Adrenal gland (tissue), 12 donors: ENCODE results near the gene PHF23. TPM values are rescaled to one million over a fixed set of nuclear protein-coding genes. Genes with fewer than 3 reads are reported as not detected.
A peak's percentile ranks its signal among the peaks of the same experiment; 100 is the strongest.

Experiments
- DNase-seq, 7 donors: peaks; one replicate each; pipeline ENCODE4 v3.0.0-alpha.2; 2019 to 2020
- H3K27ac ChIP-seq, 5 donors: fragments of 200-600 bp; sonication (generic) in 4 of 5; 1 replicate in 3 of 5; 2 replicates in 2 of 5; pipeline versions ENCODE4 v1.5.1 to v1.8.0; 2016 to 2020; ENCODE audit warnings: mild to moderate bottlenecking in 1 of 5
- H3K27me3 ChIP-seq: fragments of 200-600 bp; 2 replicates; pipeline ENCODE4 v1.8.0; 2021
- H3K36me3 ChIP-seq, 2 donors: fragments of 200-600 bp; replicated peaks in 1 of 2; 1 replicate in 1 of 2; 2 replicates in 1 of 2; pipeline versions ENCODE4 v1.5.1 to v1.8.0; 2018 to 2022
- H3K4me1 ChIP-seq, 2 donors: fragments of 200-600 bp; replicated peaks in 1 of 2; 1 replicate in 1 of 2; 2 replicates in 1 of 2; pipeline versions ENCODE4 v1.5.1 to v1.8.0; 2018 to 2021
- H3K4me3 ChIP-seq, 4 donors: fragments of 200-600 bp; sonication (generic) in 3 of 4; one replicate each; pipeline ENCODE4 v1.5.1; 2016 to 2018
- H3K9me3 ChIP-seq, 3 donors: fragments of 200-600 bp; sonication (generic) in 1 of 3; replicated peaks in 1 of 3; 1 replicate in 2 of 3; 2 replicates in 1 of 3; pipeline versions ENCODE4 v1.5.1 to v1.8.0; 2016 to 2021
- POLR2A ChIP-seq, 2 donors: fragments of 450-650 bp; IDR thresholded peaks; one replicate each; pipeline ENCODE4 v1.6.1; 2017; ENCODE audit warnings: antibody characterized with exemption in 2 of 2, mild to moderate bottlenecking in 2 of 2, moderate library complexity in 1 of 2
- WGBS, 4 donors: extraction: QIAGEN DNeasy Blood & Tissue Kit in 2 of 4; methylation state at CpG; one replicate each; pipeline versions ENCODE4 v1.1.5 to v1.1.7; 2013 to 2017; 5-methylcytosine and 5-hydroxymethylcytosine counted together
- intact Hi-C, 2 donors: fragments of 100-400 bp; cut with DNase I; formaldehyde crosslinking; loops; one replicate each; pipeline versions ENCODE4 v1.14.1 to v1.15.0; 2022 to 2023
- polyA plus RNA-seq, 3 donors: library from polyadenylated mRNA; stranded (reverse); fragments of 200-250 nt in 2 of 3; fragments of 350-450 nt in 1 of 3; fragmentation: Illumina TruSeq in 1 of 3; extraction: RNeasy Lipid Tissue Mini Kit (QIAGEN cat#74804) in 1 of 3; gene quantifications; one replicate each; pipeline ENCODE4 v1.2.3, GENCODE V29; 2013 to 2014
- total RNA-seq, 9 donors: library from RNA; depleted of rRNA in 4 of 9; stranded (reverse); fragments of >200 nt in 4 of 9; fragments of 120-200 nt in 1 of 9; fragmentation: NEBNext Ultra II Directional in 1 of 9; extraction: Animal tissue kit (Norgen Biotek cat#: 25700) in 1 of 9; gene quantifications; one replicate each; pipeline versions ENCODE4 v1.1.0 to v1.2.4, GENCODE V29; 2013 to 2023
- TF ChIP-seq, protein P1 (sequence below), 6 experiments: fragments of 450-650 bp in 4 of 6; fragments of 200-600 bp in 2 of 6; sonication (generic) in 1 of 6; IDR thresholded peaks; 1 replicate in 5 of 6; 2 replicates in 1 of 6; pipeline versions ENCODE4 v1.5.1 to v1.8.0; 2016 to 2021; ENCODE audit warnings: antibody characterized with exemption in 6 of 6, mild to moderate bottlenecking in 2 of 6, moderate library complexity in 1 of 6
- donor health status: healthy with polysubstance abuse.
- donor health status: Bipolar disorder and iron deficiency.
- donor health status: DM: yes; HTN: yes; CAD: no.
- donor health status: DM: no; HTN: no; CAD: no.
- donor health status: DM: no; HTN: no; CAD: no.
- donor health status: DM: yes; HTN: yes; CAD: no.

PHF23 gene
- total and polyA plus RNA-seq, 12 donors: 28.0 to 141 (median 64.5) TPM

GRCh38 chr17:7243453-7243729 lies 4.1 kb upstream of the PHF23 start:
- Histone ChIP-seq H3K36me3 (peaks cover 0 to 45% of the 10 kb centered on the region in 2 donors), H3K4me1 (peaks cover 18 to 23% of the 10 kb centered on the region in 2 donors), H3K4me3 (peak overlapping the region in 3 of 4 donors; percentile 29 to 92 (median 47)), H3K27me3 (no peaks in the 10 kb centered on the region), H3K27ac (peak overlapping the region; percentile 87 to 100 (median 95)), H3K9me3 (no peaks in the 10 kb centered on the region)
- TF ChIP-seq, protein P1, sequence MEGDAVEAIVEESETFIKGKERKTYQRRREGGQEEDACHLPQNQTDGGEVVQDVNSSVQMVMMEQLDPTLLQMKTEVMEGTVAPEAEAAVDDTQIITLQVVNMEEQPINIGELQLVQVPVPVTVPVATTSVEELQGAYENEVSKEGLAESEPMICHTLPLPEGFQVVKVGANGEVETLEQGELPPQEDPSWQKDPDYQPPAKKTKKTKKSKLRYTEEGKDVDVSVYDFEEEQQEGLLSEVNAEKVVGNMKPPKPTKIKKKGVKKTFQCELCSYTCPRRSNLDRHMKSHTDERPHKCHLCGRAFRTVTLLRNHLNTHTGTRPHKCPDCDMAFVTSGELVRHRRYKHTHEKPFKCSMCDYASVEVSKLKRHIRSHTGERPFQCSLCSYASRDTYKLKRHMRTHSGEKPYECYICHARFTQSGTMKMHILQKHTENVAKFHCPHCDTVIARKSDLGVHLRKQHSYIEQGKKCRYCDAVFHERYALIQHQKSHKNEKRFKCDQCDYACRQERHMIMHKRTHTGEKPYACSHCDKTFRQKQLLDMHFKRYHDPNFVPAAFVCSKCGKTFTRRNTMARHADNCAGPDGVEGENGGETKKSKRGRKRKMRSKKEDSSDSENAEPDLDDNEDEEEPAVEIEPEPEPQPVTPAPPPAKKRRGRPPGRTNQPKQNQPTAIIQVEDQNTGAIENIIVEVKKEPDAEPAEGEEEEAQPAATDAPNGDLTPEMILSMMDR (IDR thresholded peaks at IDR 0.05): peak in 1 of 6 experiments; percentile 20
- TF ChIP-seq POLR2A (IDR thresholded peaks at IDR 0.05): no peak
- 16 to 38% (median 25%) methylated on average over 2 of the region's 2 CpGs for WGBS, 4 donors
- DNase-seq: no peak
- intact Hi-C loops: no loop called here

DNA sequence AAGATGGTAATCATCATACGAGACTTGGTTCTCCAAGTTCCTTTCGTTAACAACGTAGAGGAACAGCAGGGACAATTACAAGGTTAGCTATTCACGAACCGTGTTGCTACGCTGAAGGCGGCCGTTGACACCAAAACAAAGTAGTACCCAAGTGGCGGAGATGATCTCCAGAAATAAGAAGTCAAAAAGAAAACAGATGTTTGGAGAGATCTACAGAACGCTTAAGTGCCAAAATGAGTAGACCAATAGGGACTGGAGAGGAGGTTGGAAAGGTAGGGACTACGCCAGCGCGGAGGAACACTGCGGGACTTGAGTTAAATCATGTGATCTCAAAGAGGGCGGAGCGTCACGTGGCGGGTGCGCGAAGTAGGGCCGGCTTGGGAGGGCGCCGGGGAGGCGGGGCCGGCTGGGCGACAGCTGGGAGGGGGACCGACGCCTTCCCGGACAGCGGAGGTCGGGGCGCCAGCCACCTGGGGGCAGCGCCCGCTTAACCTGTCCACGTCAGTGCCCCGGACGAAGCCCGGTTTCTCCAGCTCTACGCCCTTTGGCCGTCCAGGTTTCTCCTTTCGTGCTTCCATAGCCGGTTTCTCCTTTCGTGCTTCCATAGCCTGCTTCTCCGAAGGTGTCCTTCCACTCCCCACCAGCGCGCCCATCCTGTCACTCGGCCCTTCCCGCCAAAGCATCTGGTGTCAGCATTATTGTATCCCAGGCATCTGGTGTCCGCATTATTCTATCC lies 3.6 kb upstream of the PHF23 start:
- Histone ChIP-seq H3K27me3 (no peaks in the 10 kb centered on the region), H3K4me1 (peaks cover 18 to 23% of the 10 kb centered on the region in 2 donors), H3K9me3 (no peaks in the 10 kb centered on the region), H3K27ac (peak overlapping the region; percentile 87 to 100 (median 95)), H3K36me3 (peaks cover 0 to 45% of the 10 kb centered on the region in 2 donors), H3K4me3 (peak overlapping the region in 3 of 4 donors; percentile 29 to 92 (median 47))
- 1% methylated on average over 34 to 49 of the region's 49 CpGs for WGBS, 4 donors
- TF ChIP-seq, protein P1 (IDR thresholded peaks at IDR 0.05): peak in 1 of 6 experiments; percentile 17
- peak; percentile 18 to 74 for TF ChIP-seq POLR2A (IDR thresholded peaks at IDR 0.05)
- intact Hi-C loops: no loop called here
- peak; percentile 97 to 99 (median 97) for DNase-seq

DNA sequence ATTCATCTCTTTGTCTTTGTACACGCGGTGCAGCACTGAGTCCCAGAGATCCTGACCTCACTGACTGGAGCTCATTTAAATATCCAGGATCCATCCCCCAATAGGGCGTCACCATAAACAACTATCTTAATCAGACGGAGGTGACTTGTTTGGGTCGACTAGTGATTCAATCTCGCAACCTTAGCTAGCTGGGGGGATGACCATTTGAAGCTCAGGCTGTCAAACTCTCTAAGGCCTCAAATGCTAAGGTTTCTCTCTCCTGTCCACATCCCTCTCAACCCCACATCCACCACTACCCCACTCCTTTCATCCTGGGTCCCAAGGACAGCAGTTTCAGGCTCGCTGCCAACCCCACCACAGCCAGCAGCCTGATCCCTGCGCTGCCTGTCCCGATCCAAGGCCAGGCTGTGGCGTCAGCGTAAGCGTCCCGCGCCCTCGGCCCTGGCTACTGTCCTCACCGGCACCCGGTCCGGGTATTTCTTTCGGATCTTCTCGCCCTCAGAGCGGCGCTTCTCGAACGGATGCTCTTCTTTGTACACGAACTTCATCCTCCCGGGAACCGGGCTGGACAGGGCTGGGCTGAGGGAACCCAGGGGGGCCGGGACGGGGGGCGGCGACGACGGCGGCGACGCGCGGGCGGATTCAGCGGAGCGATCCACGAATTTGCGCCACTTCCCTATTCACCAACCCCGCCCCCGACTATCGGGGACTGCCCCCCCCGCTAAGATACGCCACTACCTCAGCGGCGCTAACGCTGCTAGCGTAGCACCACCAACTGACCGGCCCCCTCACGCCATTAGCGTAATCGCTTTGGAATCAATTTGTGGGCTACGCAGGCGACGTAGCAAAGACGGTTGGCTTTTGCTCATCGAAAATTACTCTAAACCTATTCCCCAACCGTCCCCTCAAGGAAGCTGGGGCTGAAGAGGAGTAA lies 2.8 kb upstream of the PHF23 start, which contains the start of gene GABARAP:
Gene GABARAP, minus strand, starts transcription at position 667 of the 934 bp plus-strand sequence. Its CDS starts 119 bp downstream, at position 548.
- Histone ChIP-seq H3K27me3 (no peaks in the 10 kb centered on the region), H3K27ac (peak within 1 kb of the TSS; percentile 87 to 100 (median 95)), H3K4me1 (peaks cover 24 to 28% of the 10 kb centered on the region in 2 donors), H3K36me3 (peaks cover 0 to 44% of the 10 kb centered on the region in 2 donors), H3K9me3 (no peaks in the 10 kb centered on the region), H3K4me3 (peak within 1 kb of the TSS; percentile 1 to 92 (median 49))
- intact Hi-C loops: no loop called here
- peak; percentile 94 to 98 (median 95) for DNase-seq
- 0 to 1% (median 0%) methylated on average over 20 to 62 of the region's 62 CpGs for WGBS, 4 donors
- peak; percentile 57 to 85 for TF ChIP-seq POLR2A (IDR thresholded peaks at IDR 0.05)
- TF ChIP-seq, protein P1 (IDR thresholded peaks at IDR 0.05): peak in 1 of 6 experiments; percentile 9
